LNCAP (cell line): ENCODE results near the gene RAP1GAP.

ENCODE experiments used
- TF ChIP-seq, protein P1 (sequence below): fragments of 450-650 bp; IDR thresholded peaks from 2 replicates; pipeline ENCODE4 v1.5.1; 2017; ENCODE audit warnings: mild to moderate bottlenecking

Gene RAP1GAP

DNA sequence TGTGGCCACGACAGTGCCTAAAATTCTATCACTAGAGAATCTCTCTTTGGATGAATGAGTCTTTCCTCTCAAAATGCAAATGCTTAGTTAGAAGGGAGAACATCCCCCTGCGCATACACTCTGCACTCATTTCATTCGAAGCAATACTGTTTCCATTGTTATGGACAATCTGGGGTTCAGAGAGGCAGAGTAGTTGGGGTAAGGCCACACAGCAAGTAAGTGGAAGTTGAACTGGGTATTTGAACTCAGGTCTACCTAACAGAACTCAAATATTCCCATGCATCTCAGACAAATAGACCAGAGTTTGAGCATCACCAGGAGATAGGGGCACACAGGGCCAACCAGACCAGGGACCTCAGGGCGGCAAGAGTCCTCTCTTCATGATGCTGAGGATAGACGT, 25.5 kb downstream of the RAP1GAP start:
- TF ChIP-seq, protein P1, sequence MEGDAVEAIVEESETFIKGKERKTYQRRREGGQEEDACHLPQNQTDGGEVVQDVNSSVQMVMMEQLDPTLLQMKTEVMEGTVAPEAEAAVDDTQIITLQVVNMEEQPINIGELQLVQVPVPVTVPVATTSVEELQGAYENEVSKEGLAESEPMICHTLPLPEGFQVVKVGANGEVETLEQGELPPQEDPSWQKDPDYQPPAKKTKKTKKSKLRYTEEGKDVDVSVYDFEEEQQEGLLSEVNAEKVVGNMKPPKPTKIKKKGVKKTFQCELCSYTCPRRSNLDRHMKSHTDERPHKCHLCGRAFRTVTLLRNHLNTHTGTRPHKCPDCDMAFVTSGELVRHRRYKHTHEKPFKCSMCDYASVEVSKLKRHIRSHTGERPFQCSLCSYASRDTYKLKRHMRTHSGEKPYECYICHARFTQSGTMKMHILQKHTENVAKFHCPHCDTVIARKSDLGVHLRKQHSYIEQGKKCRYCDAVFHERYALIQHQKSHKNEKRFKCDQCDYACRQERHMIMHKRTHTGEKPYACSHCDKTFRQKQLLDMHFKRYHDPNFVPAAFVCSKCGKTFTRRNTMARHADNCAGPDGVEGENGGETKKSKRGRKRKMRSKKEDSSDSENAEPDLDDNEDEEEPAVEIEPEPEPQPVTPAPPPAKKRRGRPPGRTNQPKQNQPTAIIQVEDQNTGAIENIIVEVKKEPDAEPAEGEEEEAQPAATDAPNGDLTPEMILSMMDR = no peak

DNA sequence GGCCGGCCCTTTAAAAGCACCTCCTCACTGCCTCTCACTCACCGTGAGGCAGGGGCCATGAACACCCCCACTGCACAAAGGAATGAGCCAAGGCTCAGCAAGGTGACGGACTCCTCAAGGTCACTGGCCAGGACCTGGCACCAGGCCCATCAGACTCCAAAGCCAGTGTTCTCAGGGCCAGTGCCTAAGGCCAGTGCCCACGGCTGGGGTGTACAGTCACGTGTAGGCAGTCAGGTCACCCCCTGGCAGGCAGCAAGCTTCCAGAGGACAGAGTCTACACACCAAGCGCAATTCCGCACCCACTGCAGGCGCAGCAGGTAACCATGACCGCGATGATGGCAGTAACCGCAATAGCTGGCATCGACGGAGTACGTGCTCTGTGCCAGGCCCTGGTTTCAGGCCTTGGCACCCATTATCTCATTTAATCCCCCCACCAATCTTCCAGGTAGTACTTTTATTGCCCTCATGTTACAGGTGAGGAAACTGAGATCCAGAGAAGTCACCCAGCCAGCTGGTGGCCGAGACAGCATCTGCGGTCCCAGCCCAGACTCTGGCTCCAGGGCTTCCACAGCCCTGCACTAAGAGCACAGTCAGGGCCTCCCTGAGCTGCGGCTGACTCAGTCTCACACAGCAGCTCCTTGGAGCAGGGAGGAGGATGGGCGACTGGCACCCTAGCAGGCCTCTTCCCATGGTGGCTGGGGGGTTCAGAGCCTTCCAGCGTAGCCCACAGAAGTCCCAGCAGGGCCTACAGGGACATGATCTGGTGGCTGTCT, 27.0 kb downstream of the RAP1GAP start:
- TF ChIP-seq, protein P1 = no peak

DNA sequence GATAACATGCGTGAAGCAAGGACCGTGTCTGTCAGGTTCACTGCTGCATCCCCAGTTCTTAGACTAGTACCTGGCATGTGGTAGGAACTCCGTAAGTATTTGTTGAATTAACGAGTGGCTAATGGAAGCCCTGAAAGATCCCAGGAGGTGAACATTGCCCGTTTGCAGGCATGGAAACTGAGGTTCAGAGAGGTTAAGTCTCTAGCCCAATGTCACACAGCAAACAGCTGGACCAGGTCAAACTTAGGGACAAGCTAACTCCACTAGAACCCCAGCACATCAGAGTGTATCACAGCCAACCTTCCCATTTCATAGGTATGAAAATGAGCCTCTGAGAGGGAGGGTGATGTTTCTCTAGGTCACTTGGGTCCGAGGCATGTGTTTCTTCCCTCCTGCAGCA, 27.6 kb downstream of the RAP1GAP start:
- TF ChIP-seq, protein P1 = no peak

DNA sequence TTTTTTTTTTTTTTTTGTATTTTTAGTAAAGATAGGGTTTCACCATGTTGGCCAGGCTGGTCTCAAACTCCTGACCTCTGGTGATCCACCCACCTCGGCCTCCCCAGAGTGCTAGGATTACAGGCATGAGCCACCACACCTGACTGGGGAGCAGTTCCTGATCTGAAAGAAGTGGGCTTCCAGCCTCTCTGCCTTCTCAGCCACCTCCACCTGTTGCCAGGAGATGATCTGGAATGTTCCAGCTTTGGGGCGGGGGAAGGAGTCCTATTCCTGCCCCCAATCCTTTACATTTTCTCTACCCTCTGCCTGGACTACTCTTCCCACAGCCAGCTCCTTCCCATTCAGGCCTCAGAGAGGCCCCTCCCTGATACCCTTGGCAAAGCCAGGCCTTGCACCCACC, 28.1 kb downstream of the RAP1GAP start:
- TF ChIP-seq, protein P1 = no peak

DNA sequence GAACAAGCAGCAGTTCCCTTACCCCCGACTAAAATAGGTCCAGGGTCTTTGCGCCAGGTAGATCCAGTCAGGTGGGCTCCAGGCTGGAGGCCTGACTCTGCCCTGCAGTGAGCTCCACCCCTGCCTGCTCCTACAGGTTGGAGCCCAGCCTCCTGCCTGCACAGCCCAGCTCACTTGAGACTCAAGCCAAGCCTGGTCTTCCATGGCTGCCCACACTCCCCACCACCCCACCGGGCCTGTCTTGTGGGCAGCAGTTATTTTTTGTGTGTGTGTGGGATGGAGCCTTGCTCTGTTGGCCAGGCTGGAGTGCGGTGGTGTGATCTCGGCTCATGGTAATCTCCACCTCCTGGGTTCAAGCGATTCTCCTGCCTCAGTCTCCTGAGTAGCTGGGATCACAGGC, 28.5 kb downstream of the RAP1GAP start:
- TF ChIP-seq, protein P1 = no peak

DNA sequence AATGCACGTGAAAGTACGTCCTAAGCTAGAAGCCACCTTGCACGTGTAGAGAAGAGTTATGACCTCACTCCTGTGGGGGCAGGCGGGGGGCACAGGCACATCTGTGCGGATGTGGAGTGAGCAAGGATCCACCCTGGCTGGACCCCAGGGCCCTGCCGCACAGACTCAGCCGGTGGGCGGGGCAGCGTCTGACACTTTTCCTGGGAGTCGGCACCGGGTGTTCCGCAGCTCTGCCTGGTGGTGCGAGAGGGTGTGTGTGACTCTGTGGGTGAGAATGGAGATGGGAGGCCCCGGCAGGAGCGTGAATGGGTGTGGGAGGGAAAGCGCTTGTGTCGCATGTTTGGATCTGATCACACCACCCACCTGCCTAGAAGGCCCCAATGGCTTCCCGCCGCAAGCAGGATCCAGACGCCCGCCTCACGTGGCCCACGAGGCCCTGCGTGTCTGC, 29.5 kb downstream of the RAP1GAP start:
- TF ChIP-seq, protein P1 = no peak

DNA sequence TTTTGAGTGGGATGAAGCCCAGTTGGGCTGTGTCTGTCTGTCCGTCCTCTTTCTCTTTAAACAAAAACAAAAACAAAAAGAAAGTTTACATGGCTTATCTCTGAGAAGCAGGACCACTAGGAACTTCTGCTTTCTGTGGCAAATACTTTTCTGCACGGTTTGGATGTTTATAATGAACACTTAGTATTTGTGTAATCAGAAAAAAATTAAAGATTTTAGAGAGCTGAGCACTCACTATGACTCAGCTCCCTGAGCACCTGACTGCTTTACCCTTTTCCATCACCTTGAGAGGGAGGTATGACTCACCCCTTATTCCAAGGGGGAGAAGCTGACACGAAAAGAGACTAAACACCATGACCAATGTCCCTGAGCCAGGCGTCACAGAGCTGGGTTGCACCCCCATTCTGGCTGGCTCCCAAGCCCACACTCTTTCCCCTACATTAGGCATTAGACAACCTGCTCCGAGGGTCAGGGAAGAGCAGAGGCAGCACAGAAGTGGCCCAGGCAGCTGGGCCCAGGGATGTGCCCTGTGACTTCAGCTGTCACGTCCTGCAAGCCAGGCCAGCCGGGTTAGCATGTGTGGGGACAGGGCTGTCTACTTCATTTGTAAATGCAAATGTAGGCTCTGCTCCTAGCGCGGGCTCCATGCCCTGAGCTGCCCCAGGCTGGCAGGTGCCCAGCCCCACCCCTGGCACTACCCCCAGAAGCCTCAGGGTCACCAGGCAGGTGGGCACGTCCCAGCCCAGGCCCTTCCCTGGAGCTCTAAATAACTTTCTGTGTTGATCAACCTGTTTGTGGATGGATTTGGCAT, 30.4 kb downstream of the RAP1GAP start:
- TF ChIP-seq, protein P1 = no peak
